Thyroid gland (tissue), 4 donors: Measurements from ENCODE around the gene ATL2.

Source experiments
- POLR2A ChIP-seq, 2 donors: fragments of 450-650 bp; IDR thresholded peaks; one replicate each; pipeline ENCODE4 v1.6.1; 2017; ENCODE audit warnings: antibody characterized with exemption in 2 of 2, mild to moderate bottlenecking in 2 of 2, moderate library complexity in 1 of 2
- TF ChIP-seq, protein P1 (sequence below), 6 experiments: fragments of 200-600 bp in 3 of 6; fragments of 450-650 bp in 3 of 6; sonication (generic) in 3 of 6; IDR thresholded peaks; one replicate each; pipeline ENCODE4 v1.5.1; 2016 to 2019; ENCODE audit warnings: antibody characterized with exemption in 6 of 6, mild to moderate bottlenecking in 2 of 6, inconsistent platforms in 1 of 6, moderate library complexity in 1 of 6

DNA sequence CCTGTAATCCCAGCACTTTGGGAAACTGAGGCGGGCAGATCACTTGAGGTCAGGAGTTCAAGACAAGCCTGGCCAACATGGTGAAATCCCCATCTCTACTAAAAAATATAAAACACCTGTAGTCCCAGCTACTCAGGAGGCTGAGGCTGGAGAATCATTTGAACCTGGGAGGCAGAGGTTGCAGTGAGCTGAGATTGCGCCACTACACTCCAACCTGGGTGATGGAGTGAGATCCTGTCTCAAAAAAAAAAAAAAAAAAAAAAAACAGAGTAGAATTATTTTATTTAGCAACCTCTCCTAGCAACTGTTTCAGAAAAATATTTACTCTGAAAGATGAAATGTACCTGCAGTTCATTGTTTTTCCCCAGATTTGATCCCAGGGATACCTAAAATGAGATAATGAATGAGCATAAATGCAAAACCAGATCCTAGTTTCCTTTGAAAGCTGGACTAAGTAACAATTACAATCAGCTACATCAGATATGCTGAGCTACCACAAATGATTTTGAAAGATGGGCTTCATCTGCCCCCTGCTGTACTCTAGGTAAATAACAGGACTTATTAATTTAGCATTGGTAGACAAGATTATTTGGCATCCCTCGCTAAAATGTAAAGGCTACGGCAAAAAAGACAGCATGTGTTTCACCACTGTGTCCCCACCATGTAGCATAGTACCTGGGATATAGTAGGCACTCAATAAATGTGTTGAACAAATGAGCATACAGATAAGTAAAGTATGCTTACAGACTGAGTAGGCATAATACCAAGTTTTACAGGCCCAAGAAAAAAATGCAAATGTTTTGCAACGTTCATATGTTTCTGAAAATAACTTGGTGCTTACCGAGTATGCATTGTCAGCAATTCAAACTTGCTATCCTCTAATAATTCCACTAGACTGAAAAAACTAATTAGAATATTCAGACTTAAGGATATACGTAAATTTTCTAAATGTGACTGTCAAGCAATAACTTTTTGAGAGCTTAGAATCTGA lies 102.5 kb downstream of the ATL2 start:
- TF ChIP-seq, protein P1, sequence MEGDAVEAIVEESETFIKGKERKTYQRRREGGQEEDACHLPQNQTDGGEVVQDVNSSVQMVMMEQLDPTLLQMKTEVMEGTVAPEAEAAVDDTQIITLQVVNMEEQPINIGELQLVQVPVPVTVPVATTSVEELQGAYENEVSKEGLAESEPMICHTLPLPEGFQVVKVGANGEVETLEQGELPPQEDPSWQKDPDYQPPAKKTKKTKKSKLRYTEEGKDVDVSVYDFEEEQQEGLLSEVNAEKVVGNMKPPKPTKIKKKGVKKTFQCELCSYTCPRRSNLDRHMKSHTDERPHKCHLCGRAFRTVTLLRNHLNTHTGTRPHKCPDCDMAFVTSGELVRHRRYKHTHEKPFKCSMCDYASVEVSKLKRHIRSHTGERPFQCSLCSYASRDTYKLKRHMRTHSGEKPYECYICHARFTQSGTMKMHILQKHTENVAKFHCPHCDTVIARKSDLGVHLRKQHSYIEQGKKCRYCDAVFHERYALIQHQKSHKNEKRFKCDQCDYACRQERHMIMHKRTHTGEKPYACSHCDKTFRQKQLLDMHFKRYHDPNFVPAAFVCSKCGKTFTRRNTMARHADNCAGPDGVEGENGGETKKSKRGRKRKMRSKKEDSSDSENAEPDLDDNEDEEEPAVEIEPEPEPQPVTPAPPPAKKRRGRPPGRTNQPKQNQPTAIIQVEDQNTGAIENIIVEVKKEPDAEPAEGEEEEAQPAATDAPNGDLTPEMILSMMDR (IDR thresholded peaks at IDR 0.05): peak in 5 of 6 experiments; percentile 24 to 90 (median 75)
- TF ChIP-seq POLR2A (IDR thresholded peaks at IDR 0.05): no peak
